GM18909 (cell line): ENCODE results near the gene NBAS.

Experiments
- ATAC-seq: cut with Tn5 transposase; IDR thresholded peaks from one replicate; pipeline ENCODE4 v1.9.1; 2021; ENCODE audit warnings: mild to moderate bottlenecking; ENCODE audit not compliant: unreplicated experiment, poor library complexity

NBAS gene

DNA sequence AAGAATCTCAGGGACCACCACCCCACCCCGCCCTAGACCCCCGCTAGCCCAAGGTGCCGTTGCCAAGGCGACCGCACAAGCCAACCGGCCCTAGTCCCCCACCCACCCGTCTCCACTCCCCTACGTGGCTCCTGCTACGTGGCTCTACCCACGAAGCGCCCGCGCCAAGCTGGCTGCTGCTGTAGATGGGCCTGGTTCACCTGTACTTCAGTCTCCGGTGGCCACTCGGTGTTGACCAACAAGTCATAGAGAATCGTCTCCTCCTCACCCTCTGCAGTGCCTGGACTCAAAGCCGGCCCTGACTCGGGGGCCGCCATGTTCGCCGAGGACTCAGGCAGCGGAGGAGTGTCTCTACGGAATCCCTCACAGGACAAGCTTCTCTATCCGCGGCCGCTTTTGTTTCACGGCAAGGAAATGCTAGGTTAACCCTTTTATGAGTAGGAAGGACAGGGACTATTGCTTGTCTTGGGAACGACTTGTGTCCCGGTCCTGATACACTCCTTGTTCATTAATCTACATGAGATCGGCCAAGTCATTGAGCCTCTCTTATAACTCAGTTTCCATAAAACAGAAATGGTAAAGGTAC is at the start of gene NBAS:
Gene NBAS, minus strand, starts transcription at position 347 of the 586 bp plus-strand sequence. Its CDS starts 30 bp downstream, at position 317.
- peak; percentile 89 for ATAC-seq

DNA sequence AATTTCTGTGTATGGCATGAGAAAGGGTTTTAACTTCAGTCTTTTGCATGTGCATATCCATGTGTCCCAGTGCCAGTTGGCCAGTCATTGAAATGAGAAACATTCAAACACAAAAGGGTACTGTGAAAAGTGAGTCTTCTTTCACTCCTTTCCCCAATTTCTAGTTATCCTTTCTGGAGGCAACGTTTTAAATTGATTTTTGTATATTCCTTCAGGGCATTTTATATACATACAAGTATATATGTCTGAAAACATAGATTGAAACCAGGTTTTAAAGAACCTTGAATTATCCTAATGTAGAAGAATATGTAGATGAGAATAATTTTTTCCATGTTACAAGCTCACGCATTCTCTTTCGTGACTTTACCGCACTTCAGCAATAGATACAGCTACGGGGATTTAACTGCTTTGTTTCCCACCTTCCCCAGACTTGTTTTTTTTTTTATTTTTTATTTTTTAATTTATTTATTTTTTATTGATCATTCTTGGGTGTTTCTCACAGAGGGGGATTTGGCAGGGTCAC is 49.4 kb upstream of the NBAS start:
- no peak for ATAC-seq

DNA sequence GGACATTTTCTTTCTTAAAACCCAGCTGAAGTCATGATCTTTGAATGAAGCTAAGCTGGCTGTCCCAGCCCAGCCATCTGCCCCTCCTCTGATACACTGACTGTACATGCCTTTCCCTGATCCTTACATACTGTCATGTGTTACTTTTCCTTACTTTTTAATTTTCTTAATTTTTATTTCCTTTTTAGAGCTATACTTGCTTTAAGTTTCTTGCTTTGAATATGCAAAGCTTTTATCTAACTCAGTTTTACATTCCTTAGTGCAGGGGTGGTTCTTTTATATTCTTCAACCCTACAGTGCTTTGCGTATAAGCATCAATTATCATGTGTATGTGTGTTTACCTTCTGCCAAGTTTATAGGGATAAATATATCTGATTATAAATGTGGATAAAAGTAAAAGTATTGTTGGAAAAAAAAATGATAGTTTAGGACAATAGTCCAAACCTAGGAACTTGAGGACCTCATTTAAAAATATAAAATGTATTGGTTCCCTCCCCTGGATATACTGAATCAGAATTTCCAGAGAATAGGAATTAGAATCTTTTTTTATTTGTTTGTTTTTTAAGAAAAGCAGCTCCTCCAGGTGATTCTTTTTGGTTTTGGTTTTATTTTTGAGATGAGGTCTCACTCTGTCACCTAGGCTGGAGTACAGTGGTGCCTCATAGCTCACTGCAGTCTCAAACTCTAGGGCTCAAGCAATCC is 48.4 kb upstream of the NBAS start:
- no peak for ATAC-seq

DNA sequence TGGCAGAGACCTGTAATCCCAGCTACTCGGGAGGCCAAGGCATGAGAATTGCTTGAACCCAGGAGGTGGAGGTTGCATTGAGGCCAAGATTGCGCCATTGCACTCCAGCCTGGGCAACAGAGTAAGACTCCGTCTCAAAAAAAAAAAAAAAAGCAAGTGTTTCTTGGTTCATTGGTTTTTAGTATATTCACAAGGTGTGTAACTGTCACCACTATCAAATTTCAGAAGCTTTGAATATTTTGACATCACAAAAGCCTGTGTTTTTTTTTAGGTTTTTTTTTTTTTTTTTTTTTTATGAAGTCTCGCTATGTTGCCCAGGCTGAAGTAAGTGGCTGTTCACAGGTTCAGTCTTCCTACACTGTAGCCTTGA is 47.2 kb upstream of the NBAS start:
- no peak for ATAC-seq

DNA sequence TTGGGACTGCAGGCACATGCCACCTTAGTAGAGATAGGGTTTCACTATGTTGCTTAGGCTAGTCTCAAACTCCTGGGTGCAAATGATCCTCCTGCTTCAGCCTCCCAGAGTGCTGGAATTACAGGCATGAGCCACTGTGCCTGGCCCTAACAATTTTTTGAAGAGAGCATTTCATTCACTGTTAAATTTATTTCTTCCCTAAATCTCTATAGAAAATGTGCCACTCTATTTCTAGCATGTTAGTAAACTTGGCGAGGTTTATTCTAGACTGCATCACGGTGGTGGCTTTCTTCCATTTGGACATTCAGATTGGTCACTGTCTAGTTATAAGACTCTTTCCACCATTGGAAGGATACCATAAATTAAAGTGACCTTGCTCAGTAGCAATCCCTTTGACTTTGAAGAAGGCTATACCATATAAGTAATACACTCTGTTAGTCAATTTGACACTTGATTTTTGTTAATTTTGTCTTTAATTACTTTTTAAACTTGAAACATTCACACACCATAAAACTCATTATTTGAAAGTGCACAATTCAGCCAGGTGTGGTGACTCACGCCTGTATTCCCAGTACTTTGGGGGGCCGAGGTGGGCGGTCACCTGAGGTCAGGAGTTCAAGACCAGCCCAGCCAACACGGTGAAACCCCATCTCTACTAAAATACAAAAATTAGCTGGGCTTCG is 46.7 kb upstream of the NBAS start:
- ATAC-seq, result no peak

DNA sequence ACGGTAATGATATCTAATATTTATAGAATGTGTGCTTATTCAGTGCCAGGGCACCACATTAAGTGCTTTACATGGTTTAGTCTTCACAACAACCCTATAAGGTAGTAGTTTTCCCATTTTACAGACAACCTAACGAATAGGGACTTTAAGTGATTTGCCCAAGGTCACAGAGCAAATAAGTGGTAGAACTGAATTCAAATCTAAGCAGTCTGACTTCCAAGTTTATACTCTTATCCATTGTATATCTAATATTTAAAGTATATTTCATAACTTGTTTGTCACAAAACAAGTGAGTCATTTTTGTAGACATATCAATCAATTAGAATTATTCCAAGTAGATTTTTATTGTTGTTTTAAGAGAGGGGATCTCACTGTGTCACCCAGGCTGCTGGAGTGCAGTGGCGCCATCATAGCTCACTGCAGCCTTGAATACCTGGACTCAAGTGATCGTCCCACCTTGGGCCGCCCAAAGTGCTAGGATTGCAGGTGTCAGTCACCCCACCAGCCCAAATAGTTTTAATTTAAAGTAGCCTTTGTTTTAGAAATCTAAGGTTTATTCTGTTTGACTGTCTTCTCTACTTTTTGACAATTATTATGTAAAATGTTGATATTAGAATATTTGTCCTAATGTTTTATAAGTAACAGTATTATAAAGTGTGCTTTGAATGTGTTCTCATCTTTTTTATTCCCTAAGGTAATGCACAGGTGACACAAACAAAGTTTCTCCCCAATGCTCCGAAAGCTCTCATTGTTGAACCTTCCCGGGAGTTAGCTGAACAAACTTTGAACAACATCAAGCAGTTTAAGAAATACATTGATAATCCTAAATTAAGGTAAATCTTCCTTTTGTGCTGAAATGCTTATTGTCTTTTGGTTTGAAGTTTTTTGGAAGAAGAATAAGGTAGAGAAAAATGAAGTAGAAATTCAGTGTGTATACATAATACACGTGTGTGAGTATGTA is 45.6 kb upstream of the NBAS start:
- no peak for ATAC-seq

DNA sequence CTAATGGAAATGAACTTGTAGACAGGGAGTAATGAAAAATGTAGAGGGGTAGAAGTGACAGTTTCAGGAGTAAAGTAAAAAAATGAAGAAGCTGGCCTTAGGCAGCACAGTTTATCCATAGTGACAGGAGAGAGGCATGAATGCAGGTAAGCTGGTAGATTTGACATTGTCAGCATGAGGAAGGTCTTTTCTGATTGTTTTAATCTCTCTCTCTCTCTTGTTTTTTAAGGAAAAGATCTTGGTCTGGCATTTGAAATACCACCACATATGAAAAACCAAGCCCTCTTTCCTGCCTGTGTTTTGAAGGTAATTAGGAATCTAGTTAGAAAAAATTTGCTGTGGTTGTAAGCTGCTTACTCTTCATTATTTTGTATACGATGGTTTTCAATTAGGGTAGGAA is 44.6 kb upstream of the NBAS start:
- ATAC-seq, result no peak

DNA sequence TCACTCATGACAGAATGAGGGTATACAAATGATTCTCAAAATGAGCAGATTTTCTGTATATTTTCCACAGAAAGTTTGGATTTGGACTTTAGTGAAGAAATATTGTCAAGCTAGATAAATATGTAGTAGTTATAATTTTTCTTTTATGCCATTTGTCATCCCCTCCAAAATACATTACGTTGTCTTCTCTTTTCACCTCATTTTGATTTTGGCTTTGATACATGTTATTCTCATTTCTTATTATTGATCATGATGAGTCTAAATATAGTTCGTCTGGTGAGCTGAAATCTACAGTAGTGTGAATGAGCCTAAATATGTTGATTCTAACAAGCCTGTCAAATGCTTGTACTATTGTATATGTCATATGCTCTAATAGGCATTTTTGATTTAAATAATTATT is 42.8 kb upstream of the NBAS start:
- ATAC-seq, result no peak

DNA sequence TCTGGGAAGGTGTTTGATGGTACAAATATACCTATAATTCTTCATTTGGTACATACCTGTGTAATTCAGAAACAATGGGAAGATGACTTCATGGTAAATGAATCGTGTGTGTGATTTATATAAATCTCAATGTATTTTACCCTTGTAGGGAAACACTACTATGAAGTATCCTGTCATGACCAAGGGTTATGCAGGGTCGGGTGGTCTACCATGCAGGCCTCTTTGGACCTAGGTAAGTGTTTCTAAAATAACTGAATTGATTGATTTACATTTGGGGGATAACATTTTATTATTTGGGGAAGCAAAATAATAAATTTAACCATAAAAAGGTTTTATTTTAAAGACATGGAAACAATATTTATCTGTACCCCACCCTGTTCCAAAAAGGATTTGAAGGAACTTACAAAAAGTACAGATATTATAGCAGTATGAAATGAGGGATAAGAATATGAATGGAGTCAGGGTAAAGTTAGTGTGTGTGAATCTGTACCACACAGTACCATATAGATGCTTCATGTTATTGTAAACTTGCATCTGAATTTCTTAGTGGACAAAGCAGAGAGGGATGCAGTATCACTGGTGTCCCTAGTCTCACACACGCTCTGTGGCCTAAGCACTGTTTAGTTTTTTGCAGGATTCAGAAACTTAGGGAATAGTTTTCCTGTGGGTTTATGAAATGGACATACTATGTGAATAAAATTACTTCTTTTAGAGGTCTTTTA is 42.1 kb upstream of the NBAS start:
- ATAC-seq, result no peak

DNA sequence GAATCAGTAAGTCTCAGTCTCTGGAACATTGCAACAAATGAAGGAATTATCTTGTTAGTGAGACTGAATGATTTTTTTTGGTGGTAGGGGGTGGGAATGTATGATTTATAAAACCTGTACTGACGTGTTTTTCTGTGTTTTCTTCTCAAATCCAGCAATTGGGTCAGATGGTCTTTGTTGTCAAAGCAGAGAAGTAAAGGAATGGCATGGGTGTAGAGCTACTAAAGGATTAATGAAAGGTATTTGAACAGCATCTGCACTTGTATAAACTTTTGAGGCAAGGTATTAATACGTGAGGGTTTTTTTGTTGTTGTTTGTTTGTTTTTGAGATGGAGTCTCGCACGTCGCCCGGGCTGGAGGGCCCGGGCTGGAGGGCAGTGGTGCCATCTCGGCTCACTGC is 41.3 kb upstream of the NBAS start:
- ATAC-seq, result no peak

DNA sequence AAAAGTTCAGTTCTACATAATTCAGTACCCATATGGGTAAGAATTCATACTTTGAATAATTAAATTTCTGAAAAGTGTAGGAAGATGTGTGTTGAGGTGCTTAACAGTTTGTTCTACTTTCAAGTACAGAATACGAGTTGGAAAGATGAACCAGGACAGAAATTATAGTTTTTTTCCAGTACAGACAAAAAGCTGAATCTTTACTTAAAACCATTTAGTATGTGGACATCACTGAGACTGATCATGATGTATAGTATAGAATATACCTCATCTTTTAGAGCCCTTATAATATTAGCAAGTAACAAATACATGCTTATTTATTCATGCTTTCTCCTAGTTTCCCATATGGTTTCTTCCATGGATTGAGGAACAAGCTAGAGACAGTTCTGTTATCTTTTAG is 40.5 kb upstream of the NBAS start:
- ATAC-seq, result no peak

DNA sequence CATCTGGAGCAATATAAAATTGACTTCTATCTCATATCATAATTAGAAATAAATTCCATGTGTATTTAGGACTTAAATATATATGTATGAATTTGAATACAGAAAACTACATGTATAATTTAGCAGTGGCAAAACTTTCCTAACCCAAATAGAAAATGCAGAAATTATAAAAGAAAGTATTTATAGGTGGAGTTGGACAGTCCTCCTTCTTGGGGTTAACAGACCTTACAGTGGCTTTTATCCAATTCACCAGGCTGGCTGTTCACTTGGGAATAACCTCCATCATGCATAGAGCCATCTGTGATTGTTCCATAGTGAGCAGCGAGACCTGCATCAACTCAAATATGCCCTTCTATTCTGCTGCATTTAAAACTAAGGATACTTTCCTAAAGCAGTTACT is 38.9 kb upstream of the NBAS start:
- ATAC-seq, result no peak

DNA sequence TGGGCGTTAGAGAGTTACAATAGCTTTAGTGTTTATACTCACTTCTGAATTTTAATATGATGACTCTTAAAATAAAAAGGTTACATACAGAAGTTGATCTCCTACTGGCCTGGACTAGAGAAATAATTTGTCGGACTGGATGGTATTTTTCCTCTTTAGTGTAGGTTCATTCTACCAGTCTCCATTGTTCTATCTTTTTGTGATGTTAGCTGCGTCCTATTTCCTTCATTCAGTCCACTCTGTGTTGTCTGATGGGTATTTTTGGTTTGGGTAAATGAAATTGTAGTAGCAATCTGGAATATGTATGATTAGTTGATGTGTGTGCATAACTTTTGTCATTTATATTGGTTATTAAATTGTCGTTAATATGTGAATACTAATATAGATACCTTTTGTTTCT is 35.8 kb upstream of the NBAS start:
- no peak for ATAC-seq

DNA sequence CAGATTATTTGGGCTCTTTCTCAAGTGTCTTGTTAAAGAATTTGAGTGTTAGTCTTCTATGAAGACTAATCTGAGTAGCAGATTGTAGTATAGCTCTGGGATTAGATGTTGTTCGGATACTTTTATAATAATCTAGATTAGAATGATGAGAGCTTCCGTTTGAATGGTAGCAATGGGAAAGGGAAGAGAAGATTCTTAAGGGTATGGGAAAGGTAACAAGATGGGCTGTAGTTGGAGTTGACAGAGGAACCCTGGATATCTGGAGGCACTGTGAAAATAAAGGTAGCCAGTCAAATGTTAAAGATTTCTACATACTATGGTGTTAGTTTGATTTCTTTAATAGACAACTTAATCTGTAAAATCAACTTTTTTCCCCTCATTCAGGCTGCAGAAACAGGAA is 35.2 kb upstream of the NBAS start:
- ATAC-seq, result no peak

DNA sequence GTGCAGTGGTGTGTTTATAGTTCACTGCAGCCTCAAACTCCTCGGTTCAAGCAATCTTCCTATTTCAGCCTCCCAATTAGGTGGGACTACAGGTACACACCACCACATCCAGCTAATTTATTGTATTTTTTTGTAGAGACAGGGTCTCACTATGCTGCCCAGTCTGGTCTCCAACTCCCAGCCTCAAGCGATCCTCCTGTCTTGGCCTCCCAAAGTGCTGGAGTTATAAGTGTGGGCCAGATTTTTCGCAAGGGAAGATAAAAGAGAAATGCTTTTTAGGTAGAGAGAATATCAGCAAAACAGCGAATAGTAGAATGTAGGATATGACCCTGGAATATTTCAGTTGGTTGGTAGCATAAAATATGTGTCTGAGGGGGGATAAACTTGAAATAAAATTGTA is 34.8 kb upstream of the NBAS start:
- no peak for ATAC-seq

DNA sequence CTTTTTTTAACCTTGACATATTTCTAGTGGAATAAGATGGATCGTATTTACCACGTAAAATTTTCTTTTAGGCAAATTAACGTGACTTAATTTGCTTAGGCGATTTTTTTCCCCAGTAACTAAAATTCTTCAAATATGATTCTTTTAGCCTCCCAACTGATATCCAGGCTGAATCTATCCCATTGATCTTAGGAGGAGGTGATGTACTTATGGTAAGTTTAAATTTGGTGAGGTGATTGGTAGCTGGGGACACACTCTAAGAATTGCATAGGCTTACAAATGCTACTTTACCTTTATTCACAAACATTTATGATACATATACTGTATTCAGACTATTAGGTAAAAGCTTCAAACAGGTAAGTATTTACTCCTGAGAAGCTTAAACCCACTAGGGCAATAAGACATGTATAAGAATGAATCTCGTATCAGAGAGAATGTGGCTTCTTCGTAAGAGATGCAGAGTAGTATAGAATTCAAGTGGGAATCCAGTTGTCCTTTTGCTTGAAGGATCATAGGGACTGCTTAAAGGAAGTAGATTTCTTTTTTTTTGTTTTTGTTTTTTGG is 34.3 kb upstream of the NBAS start:
- no peak for ATAC-seq

DNA sequence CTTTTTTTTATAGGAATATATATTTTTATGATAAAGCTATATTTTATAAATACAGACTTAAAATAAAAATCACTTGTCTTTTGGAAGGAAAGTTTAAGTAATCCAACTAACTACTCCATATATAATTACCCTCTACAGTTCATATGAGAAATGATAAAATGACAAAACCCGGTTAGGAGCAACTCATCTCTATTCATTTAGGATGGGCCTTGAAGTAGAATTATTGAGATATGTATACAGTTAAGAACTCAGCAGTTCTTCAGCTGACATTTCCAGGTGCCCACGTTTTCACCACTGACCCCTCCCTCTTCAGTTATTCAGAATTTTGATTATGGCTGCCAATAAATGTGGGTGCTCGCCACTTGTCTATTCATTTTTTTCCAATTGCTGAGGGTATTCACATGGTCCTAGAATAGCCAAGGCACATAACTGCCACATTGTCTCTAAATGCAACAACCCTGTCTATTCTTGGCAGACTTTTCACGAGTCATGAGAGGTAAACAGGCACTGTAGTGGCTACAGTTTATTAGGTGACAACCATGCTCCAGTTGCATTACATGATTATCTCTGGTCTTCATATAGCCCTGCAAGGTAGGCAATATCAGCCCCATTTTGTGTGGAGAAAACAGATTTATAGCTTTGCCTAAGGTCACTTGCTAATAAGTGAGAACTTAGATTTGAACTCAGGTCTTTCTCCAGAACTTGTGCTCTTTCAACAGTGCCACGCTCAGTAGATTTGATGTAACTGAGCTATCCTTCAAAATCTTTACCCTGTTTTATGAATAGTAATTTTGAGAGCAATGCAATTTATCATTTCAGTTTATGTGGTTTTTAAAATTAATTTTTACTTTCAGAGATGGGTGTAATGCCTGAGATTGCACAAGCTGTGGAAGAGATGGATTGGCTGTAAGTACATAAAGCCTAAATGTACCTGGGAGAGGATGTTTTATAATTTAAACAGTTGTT is 33.4 kb upstream of the NBAS start:
- no peak for ATAC-seq

DNA sequence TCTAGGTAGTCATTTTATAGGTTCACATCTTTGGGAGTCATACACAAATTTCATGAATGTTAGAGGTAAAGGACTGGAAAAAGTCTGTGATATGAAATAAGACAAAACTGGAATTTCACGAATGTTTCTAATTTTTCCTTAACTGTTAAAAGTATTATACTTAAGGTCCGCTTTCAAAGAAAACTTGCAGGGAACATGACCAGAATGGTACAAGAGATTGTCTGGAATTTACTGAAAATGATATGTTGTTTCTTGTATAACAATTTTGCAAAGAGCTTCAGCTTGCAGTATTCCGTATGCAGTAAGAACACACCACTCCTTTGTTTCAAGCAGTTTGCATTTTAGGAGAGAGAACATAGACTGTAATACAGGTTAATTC is 32.2 kb upstream of the NBAS start:
- no peak for ATAC-seq
